Heart left ventricle (tissue), 16 donors: ENCODE data around the gene CFAP65. TPM values are rescaled to one million over a fixed set of nuclear protein-coding genes. Genes with fewer than 3 reads are reported as not detected.

Experiments
- ATAC-seq, 4 donors: fragments of 200-7000 bp; cut with Tn5 transposase; one replicate each; pipeline ENCODE4 v1.9.1; 2020 to 2022; ENCODE audit warnings: moderate library complexity in 4 of 4, mild to moderate bottlenecking in 3 of 4, moderate number of reproducible peaks in 1 of 4
- DNase-seq, 5 donors: peaks; one replicate each; pipeline ENCODE4 v3.0.0-alpha.2; 2020
- H3K27ac ChIP-seq, 12 donors: fragments of 200-600 bp; sonication (generic) in 4 of 12; one replicate each; pipeline versions ENCODE4 v1.5.0 to v1.8.0; 2016 to 2022; ENCODE audit warnings: mild to moderate bottlenecking in 2 of 12
- H3K27me3 ChIP-seq, 9 donors: fragments of 200-600 bp; sonication (generic) in 2 of 9; one replicate each; pipeline versions ENCODE4 v1.5.1 to v1.8.0; 2016 to 2022; ENCODE audit warnings: mild to moderate bottlenecking in 3 of 9
- H3K36me3 ChIP-seq, 9 donors: fragments of 200-600 bp; sonication (generic) in 2 of 9; one replicate each; pipeline versions ENCODE4 v1.5.0 to v1.8.0; 2018 to 2022; ENCODE audit warnings: mild to moderate bottlenecking in 2 of 9
- H3K4me1 ChIP-seq, 12 donors: fragments of 200-600 bp; sonication (generic) in 4 of 12; one replicate each; pipeline versions ENCODE4 v1.5.0 to v1.8.0; 2016 to 2022; ENCODE audit warnings: mild to moderate bottlenecking in 3 of 12
- H3K4me3 ChIP-seq, 12 donors: fragments of 200-600 bp; sonication (generic) in 4 of 12; one replicate each; pipeline versions ENCODE4 v1.5.0 to v1.8.0; 2017 to 2022; ENCODE audit warnings: mild to moderate bottlenecking in 9 of 12, moderate library complexity in 4 of 12
- H3K9me3 ChIP-seq, 12 donors: fragments of 200-600 bp; sonication (generic) in 4 of 12; one replicate each; pipeline versions ENCODE4 v1.5.0 to v1.8.0; 2016 to 2022; ENCODE audit warnings: mild to moderate bottlenecking in 1 of 12
- POLR2A ChIP-seq, 2 donors: fragments of 450-650 bp; IDR thresholded peaks; one replicate each; pipeline ENCODE4 v1.6.1; 2017; ENCODE audit warnings: antibody characterized with exemption in 2 of 2, mild to moderate bottlenecking in 2 of 2, moderate library complexity in 2 of 2
- WGBS, 4 donors: extraction: QIAGEN DNeasy Blood & Tissue Kit in 2 of 4; methylation state at CpG; one replicate each; pipeline versions ENCODE4 v1.1.5 to v1.1.7; 2013 to 2018; 5-methylcytosine and 5-hydroxymethylcytosine counted together
- intact Hi-C, 10 donors: fragments of 100-400 bp; cut with DNase I; formaldehyde crosslinking; loops; one replicate each; pipeline versions ENCODE4 v1.11.1 to v1.14.2; 2022
- polyA plus RNA-seq, 2 donors: library from polyadenylated mRNA; stranded (reverse); fragments of 200-250 nt; gene quantifications; one replicate each; pipeline ENCODE4 v1.2.3, GENCODE V29; 2013
- total RNA-seq, 9 donors: library from RNA; depleted of rRNA in 2 of 9; stranded (reverse); fragments of >200 nt in 2 of 9; fragmentation: NEBNext Ultra II Directional in 3 of 9; extraction: Animal tissue kit (Norgen Biotek cat#: 25700) in 3 of 9; gene quantifications; one replicate each; pipeline versions ENCODE4 v1.1.0 to v1.2.4, GENCODE V29; 2016 to 2023
- TF ChIP-seq, protein P1 (sequence below), 12 donors: fragments of 200-600 bp; sonication (generic) in 4 of 12; IDR thresholded peaks; one replicate each; pipeline versions ENCODE4 v1.5.0 to v1.8.0; 2018 to 2022; ENCODE audit warnings: antibody characterized with exemption in 12 of 12, mild to moderate bottlenecking in 5 of 12
- donor health status: ischemic (EF 13 %, LVEDD 7.1; RV severe dilation, severe dysfunction).
- donor health status: healthy with polysubstance abuse.
- donor health status: DM: no; HTN: yes; CAD: no.
- donor health status: DM: no; HTN: no; CAD: no.
- donor health status: ischemic (EF 25% LVEDD 6.9; RV normal size, moderate dysfunction).
- donor health status: ischemic (EF 25% LVEDD 5.7; RV mildly dilated, moderate dysfunction).
- donor health status: healthy.
- donor health status: DM: yes; HTN: yes; CAD: no.
- donor health status: ischemic (EF 35%, LVEDD 5.7; RV mildly dilated, moderate dysfunction).
- donor health status: nonischemic (EF 11% LVEDD 7.7; RV severe dilation, severe dysfunction).
- donor health status: DM: yes; HTN: yes; CAD: no.
- donor health status: PGD.
- donor health status: ischemic (EF 29% LVEDD 5.4; RV normal size, mild dysfunction).
- donor health status: nonischemic (EF 23%, LVEDD 6.1; RV moderate dilation, normal function).

Gene CFAP65
- total and polyA plus RNA-seq, 11 donors = 0.04 TPM; not detected in 10

DNA sequence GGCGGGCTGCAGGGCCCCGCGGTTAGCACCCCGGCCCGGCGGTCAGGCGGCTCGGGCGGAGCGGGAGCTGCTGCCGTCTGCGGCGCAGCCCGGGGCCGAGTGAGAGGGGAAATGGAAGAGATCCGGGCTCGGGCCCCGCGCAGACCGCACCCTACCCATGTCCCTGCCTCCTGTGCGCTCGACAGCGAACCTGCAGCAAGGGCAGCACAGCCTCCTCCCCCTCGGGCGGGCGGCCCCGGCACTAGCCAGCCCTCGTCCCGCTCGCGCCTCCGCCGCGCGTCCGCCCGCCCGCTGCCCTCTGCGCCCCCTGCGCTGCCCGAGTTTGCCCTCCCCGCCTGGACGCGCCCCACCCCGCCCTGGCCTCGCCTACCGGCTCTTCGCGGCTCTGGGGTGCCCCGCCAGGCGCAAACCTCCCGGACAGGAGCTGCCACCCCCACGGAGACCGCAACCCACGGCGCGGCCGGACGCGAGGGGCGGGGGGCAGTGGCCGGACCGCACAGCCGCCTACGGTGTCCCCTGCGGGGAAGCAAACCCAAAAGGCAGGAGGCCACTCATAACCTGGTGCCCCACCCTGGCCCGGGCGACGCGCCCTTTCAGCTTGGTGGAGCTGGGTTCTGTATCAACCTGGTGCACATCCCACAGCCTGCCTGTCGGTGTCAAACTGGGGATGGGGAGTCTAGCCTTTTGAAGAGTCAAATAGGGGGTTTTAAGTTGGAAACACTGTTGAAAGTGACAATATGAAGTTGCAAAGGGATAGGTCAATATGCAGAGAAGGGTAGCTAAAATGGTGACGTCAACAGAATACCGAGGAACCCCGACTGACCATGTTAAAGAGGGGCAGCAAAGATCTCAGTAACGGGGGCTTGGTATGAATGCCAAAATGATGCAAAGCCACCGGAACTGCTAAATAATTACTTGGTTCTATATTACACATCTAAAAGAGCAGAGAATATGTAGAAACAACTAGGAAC is 19.8 kb upstream of the CFAP65 start, which contains the start of gene IHH:
IHH (minus strand) TSS at position 101 of the 971 bp plus-strand sequence. CDS start 454 bp downstream, outside the sequence.
- Histone ChIP-seq H3K4me3 (peak within 1 kb of the TSS in 9 of 12 donors; percentile 7 to 41 (median 33)), H3K9me3 (no peaks in the 10 kb centered on the region), H3K36me3 (no peaks in the 10 kb centered on the region), H3K27ac (no peak within 1 kb of the TSS), H3K27me3 (peaks cover 54 to 79% (median 67%) of the 10 kb centered on the region in 9 donors), H3K4me1 (peaks cover 12 to 42% (median 33%) of the 10 kb centered on the region in 12 donors)
- TF ChIP-seq POLR2A (IDR thresholded peaks at IDR 0.05) = no peak
- TF ChIP-seq, protein P1, sequence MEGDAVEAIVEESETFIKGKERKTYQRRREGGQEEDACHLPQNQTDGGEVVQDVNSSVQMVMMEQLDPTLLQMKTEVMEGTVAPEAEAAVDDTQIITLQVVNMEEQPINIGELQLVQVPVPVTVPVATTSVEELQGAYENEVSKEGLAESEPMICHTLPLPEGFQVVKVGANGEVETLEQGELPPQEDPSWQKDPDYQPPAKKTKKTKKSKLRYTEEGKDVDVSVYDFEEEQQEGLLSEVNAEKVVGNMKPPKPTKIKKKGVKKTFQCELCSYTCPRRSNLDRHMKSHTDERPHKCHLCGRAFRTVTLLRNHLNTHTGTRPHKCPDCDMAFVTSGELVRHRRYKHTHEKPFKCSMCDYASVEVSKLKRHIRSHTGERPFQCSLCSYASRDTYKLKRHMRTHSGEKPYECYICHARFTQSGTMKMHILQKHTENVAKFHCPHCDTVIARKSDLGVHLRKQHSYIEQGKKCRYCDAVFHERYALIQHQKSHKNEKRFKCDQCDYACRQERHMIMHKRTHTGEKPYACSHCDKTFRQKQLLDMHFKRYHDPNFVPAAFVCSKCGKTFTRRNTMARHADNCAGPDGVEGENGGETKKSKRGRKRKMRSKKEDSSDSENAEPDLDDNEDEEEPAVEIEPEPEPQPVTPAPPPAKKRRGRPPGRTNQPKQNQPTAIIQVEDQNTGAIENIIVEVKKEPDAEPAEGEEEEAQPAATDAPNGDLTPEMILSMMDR (IDR thresholded peaks at IDR 0.05) = no peak
- 2 to 14% (median 7%) methylated on average over 10 to 76 of the region's 76 CpGs for WGBS, 4 donors
- DNase-seq = no peak
- intact Hi-C loops = no loop called here
- ATAC-seq = no peak

DNA sequence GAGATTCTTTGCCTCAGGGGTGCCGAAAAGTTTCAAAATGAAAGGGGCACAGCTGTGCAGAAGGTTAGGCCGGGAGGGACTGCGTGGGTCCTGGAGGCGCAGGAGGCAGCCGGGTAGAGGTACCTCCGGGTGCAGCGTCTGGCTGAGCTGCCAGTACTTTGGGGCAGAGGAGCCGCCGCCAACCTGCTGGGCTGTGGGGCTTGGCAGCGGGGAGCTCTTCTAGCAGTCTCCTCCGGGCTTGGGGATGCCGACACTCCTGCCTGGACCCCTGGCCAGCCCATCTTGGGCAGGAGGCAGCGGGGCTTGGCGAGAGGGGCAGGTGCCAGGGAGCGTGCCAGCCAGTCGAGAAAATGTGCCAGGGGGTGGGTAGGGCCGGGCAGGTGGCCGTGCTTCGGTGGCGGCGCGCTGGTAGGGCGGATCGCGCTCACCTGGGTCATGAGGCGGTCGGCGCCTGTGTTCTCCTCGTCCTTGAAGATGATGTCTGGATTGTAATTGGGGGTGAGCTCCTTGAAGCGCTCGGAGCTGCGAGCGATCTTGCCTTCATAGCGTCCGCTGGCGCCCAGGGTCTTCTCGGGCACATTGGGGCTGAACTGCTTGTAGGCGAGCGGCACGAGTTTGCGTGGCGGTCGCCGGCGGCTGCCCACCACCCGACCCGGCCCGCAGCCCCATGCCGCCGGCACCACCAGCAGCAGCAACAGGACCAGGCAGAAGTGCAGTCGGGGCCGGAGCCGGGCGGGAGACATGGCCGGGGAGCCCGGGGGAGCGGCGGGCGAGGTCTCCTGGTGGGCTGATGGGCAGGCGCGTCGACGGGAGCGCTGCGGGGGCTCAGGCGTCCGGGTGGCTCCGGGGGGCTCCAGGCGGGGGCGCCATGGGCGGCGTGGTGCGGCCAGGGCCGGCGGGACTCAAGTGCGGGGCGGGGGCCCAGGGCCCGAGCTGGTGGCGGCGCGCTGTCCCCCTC is 18.7 kb upstream of the CFAP65 start:
- Histone ChIP-seq H3K27ac (no peak overlapping the region), H3K4me3 (peak overlapping the region in 9 of 12 donors; percentile 4 to 37 (median 15)), H3K27me3 (peaks cover 58 to 90% (median 75%) of the 10 kb centered on the region in 9 donors), H3K9me3 (no peaks in the 10 kb centered on the region), H3K4me1 (peaks cover 12 to 42% (median 33%) of the 10 kb centered on the region in 12 donors), H3K36me3 (no peaks in the 10 kb centered on the region)
- 3 to 7% (median 5%) methylated on average over 34 to 81 of the region's 81 CpGs for WGBS, 4 donors
- no peak for DNase-seq
- intact Hi-C loops = loop anchor here in 9 of 10 donors (1.0 to 10.0 kb wide), 11 partner anchors 57 to 245 kb away; partner anchors contain the start of gene PTPRN (in 1 of the 9)
- no peak for ATAC-seq
- TF ChIP-seq, protein P1 (IDR thresholded peaks at IDR 0.05) = no peak
- no peak for TF ChIP-seq POLR2A (IDR thresholded peaks at IDR 0.05)

DNA sequence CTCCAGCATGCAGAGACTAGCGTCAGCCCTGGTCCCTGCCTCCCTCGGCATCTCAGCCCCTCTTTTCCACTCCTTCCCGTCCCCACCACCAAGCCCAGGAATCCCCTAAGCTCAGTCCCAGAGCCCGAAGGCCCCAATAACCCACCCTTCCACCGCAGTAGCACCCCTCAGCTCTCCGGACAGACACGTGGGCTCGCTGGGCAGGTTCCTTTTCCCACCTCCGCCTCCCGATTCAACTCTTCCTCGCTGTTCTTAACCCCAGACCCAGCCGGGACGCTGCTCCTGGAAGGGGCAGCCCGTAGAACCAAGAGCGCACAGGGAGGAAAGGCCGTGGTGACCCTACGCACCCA is 18.0 kb upstream of the CFAP65 start:
- DNase-seq (no peak), ATAC-seq (no peak)
- no peak for TF ChIP-seq POLR2A (IDR thresholded peaks at IDR 0.05)
- TF ChIP-seq, protein P1 (IDR thresholded peaks at IDR 0.05) = no peak
- H3K4me3 ChIP-seq = peak overlapping the region in 8 of 12 donors; percentile 1 to 37 (median 14)
- H3K36me3 ChIP-seq = no peaks in the 10 kb centered on the region
- H3K9me3 ChIP-seq = no peaks in the 10 kb centered on the region
- 2 to 5% (median 3%) methylated on average over 17 of the region's 17 CpGs for WGBS, 4 donors
- intact Hi-C loops = loop anchor here in 9 of 10 donors (1.0 to 10.0 kb wide), 11 partner anchors 58 to 245 kb away; partner anchors contain the start of gene PTPRN (in 1 of the 9)
- H3K27me3 ChIP-seq = peaks cover 61 to 96% (median 81%) of the 10 kb centered on the region in 9 donors
- H3K27ac ChIP-seq = no peak overlapping the region
- peaks cover 12 to 42% (median 33%) of the 10 kb centered on the region in 12 donors for H3K4me1 ChIP-seq
